ENCODE data around the gene MCM5.

Gene MCM5

DNA sequence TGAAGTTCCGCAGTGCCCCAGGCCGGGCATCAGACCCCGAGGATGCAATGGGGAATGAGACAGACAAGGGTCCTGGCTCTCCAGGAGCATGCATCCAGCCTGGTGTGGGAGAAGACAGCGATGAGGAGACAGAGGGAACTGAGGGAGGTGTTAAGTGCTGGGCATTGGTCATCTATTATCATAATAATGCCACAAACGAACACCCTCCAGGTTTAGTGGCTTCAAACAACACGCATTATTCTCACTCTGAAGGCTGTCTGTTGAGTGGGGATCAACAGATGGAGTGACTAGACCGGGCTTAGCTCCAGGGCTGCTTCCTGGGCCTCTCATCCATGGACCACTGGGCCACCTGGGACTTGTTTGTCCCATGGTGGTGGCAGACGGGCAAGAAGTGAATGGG, 48.6 kb downstream of the MCM5 start:
- H3F3A ChIP-seq (ENCODE audit: insufficient read depth, low read length), result peaks cover 8% of the 10 kb centered on the region
- no peak overlapping the region for H3K4me3 ChIP-seq (ENCODE audit: low read length)
- H3K4me1 ChIP-seq (ENCODE audit: low read length), result peaks cover 13% of the 10 kb centered on the region
- DNase-seq, result no peak
- peak overlapping the region; percentile 73; the same call in 1 of the 2 replicates for H3K27ac ChIP-seq (ENCODE audit: low read length)
- H3K79me2 ChIP-seq (ENCODE audit: low read length), result no peaks in the 10 kb centered on the region
- peak overlapping the region; percentile 72; the same call in 1 of the 2 replicates for H3K4me2 ChIP-seq (ENCODE audit: low read depth, low read length)
- H3K27me3 ChIP-seq (replicated peaks; ENCODE audit: insufficient read depth, low read length), result no peaks in the 10 kb centered on the region
- no peaks in the 10 kb centered on the region for H3K36me3 ChIP-seq (replicated peaks; ENCODE audit: insufficient read depth, low read length)
- H3K9me3 ChIP-seq (replicated peaks; ENCODE audit: insufficient read depth, low read length), result no peaks in the 10 kb centered on the region
- no peak overlapping the region for H3K9ac ChIP-seq (ENCODE audit: low read length)
- H4K20me1 ChIP-seq (ENCODE audit: insufficient read depth, low read length), result no peaks in the 10 kb centered on the region
- TF ChIP-seq, protein P1, sequence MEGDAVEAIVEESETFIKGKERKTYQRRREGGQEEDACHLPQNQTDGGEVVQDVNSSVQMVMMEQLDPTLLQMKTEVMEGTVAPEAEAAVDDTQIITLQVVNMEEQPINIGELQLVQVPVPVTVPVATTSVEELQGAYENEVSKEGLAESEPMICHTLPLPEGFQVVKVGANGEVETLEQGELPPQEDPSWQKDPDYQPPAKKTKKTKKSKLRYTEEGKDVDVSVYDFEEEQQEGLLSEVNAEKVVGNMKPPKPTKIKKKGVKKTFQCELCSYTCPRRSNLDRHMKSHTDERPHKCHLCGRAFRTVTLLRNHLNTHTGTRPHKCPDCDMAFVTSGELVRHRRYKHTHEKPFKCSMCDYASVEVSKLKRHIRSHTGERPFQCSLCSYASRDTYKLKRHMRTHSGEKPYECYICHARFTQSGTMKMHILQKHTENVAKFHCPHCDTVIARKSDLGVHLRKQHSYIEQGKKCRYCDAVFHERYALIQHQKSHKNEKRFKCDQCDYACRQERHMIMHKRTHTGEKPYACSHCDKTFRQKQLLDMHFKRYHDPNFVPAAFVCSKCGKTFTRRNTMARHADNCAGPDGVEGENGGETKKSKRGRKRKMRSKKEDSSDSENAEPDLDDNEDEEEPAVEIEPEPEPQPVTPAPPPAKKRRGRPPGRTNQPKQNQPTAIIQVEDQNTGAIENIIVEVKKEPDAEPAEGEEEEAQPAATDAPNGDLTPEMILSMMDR (IDR thresholded peaks at IDR 0.05; ENCODE audit: low read length), result no peak
- TF ChIP-seq EZH2phosphoT487 (IDR thresholded peaks at IDR 0.05; ENCODE audit: low read length) (no peak), EZH2 (optimal IDR thresholded peaks at IDR 0.05; ENCODE audit: low read depth, low read length) (no peak)
- H3K9me2 ChIP-seq (replicated peaks; ENCODE audit: insufficient read depth, low read length), result no peaks in the 10 kb centered on the region
- peak overlapping the region; percentile 73; the same call in 1 of the 2 replicates for H2AFZ ChIP-seq (ENCODE audit: low read length)

DNA sequence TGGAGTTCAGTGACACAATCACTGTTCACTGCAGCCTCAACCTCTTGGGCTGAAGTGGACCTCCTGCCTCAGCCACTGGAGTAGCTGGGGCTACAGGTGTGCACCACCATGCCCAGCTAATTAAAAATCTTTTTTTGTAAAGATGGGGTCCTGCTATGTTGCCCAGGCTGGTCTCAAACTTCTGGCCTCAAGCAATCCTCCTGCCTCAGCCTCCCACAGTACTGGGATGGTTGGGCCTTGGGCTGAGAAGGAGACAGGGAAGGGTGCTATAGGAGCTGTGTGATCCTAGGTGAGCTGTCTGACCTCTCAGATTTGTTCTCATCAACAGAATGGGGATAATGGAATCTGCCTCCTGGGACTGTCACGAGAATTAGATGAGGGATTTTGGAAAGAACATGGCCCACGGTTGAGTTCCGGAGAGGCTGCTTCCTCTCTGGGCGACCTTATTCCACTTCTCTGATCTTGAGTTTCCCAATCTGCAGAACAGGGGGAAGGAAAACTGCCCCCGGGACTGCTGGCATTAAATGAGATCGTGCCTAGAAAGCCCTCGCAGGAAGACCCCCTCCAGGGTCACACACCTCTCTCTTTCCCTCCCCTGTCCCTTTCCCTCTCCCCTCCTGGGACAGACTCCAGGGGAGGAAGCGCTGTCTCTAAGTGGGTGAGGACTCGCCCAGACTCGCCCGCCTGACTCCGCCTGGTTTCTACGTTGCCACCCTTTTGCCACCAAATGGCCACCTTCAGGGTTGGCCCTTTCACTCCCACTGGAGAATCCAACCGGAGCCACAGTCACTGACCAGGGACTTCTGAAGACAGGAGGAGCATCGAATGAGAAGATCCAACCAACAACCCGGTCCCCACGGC, 50.1 kb downstream of the MCM5 start:
- peaks cover 8% of the 10 kb centered on the region for H3F3A ChIP-seq (ENCODE audit: insufficient read depth, low read length)
- peaks cover 13% of the 10 kb centered on the region for H3K4me1 ChIP-seq (ENCODE audit: low read length)
- no peaks in the 10 kb centered on the region for H4K20me1 ChIP-seq (ENCODE audit: insufficient read depth, low read length)
- no peaks in the 10 kb centered on the region for H3K36me3 ChIP-seq (replicated peaks; ENCODE audit: insufficient read depth, low read length)
- no peak overlapping the region for H3K27ac ChIP-seq (ENCODE audit: low read length)
- DNase-seq, result no peak
- H3K79me2 ChIP-seq (ENCODE audit: low read length), result no peaks in the 10 kb centered on the region
- H3K9me2 ChIP-seq (replicated peaks; ENCODE audit: insufficient read depth, low read length), result no peaks in the 10 kb centered on the region
- no peak overlapping the region for H3K4me3 ChIP-seq (ENCODE audit: low read length)
- H3K27me3 ChIP-seq (replicated peaks; ENCODE audit: insufficient read depth, low read length), result no peaks in the 10 kb centered on the region
- H3K4me2 ChIP-seq (ENCODE audit: low read depth, low read length), result no peak overlapping the region
- no peak overlapping the region for H2AFZ ChIP-seq (ENCODE audit: low read length)
- H3K9me3 ChIP-seq (replicated peaks; ENCODE audit: insufficient read depth, low read length), result no peaks in the 10 kb centered on the region
- no peak overlapping the region for H3K9ac ChIP-seq (ENCODE audit: low read length)
- TF ChIP-seq EZH2 (optimal IDR thresholded peaks at IDR 0.05; ENCODE audit: low read depth, low read length) (no peak), EZH2phosphoT487 (IDR thresholded peaks at IDR 0.05; ENCODE audit: low read length) (no peak)
- TF ChIP-seq, protein P1 (IDR thresholded peaks at IDR 0.05; ENCODE audit: low read length), result no peak

GRCh38 chr22:35450824-35451569, 51.1 kb downstream of the MCM5 start:
- Histone ChIP-seq H3K9me3 (replicated peaks; ENCODE audit: insufficient read depth, low read length) (no peaks in the 10 kb centered on the region), H3K27ac (ENCODE audit: low read length) (no peak overlapping the region), H3K27me3 (replicated peaks; ENCODE audit: insufficient read depth, low read length) (no peaks in the 10 kb centered on the region), H3K9ac (ENCODE audit: low read length) (no peak overlapping the region), H3K79me2 (ENCODE audit: low read length) (no peaks in the 10 kb centered on the region), H3K4me3 (ENCODE audit: low read length) (no peak overlapping the region), H3K4me2 (ENCODE audit: low read depth, low read length) (no peak overlapping the region), H3F3A (ENCODE audit: insufficient read depth, low read length) (peaks cover 8% of the 10 kb centered on the region), H3K4me1 (ENCODE audit: low read length) (peaks cover 13% of the 10 kb centered on the region), H4K20me1 (ENCODE audit: insufficient read depth, low read length) (no peaks in the 10 kb centered on the region), H2AFZ (ENCODE audit: low read length) (no peak overlapping the region), H3K36me3 (replicated peaks; ENCODE audit: insufficient read depth, low read length) (no peaks in the 10 kb centered on the region), H3K9me2 (replicated peaks; ENCODE audit: insufficient read depth, low read length) (no peaks in the 10 kb centered on the region)
- TF ChIP-seq EZH2phosphoT487 (IDR thresholded peaks at IDR 0.05; ENCODE audit: low read length), result no peak
- no peak for TF ChIP-seq EZH2 (optimal IDR thresholded peaks at IDR 0.05; ENCODE audit: low read depth, low read length)
- TF ChIP-seq, protein P1 (IDR thresholded peaks at IDR 0.05; ENCODE audit: low read length), result no peak
- DNase-seq, result no peak
